HEK293 (cell line): ENCODE data around the gene LAMA2.

Experiments used
- CTCF ChIA-PET: fragments of 350-600 bp; formaldehyde crosslinking; extraction: SDS; loops from one replicate; lab custom pipeline; 2021; ENCODE audit warnings: antibody characterized with exemption; lab: Yijun Ruan, JAX
- POLR2A ChIA-PET: fragments of 300-600 bp; formaldehyde crosslinking; extraction: SDS; loops from one replicate; lab custom pipeline; 2020; ENCODE audit warnings: antibody characterized with exemption, inconsistent platforms; lab: Yijun Ruan, JAX
- H3K27ac ChIP-seq: fragments of 200-500 bp; sonication (Bioruptor generic); 2 replicates; pipeline ENCODE4 v1.5.1; 2014; ENCODE audit warnings: low read depth, low read length, control low read depth, inconsistent platforms; ENCODE audit errors: extremely low read depth
- H3K36me3 ChIP-seq, 2 experiments: fragments of 200-500 bp in 1 of 2; sonication (Bioruptor generic) in 1 of 2; 1 replicate in 1 of 2; 2 replicates in 1 of 2; pipeline ENCODE4 v1.5.1; 2014 to 2017; ENCODE audit warnings: inconsistent platforms in 2 of 2, low read length in 2 of 2; ENCODE audit not compliant: control insufficient read depth in 2 of 2, insufficient read depth in 1 of 2
- H3K4me1 ChIP-seq: fragments of 200-500 bp; sonication (Bioruptor generic); 2 replicates; pipeline ENCODE4 v1.5.1; 2014; ENCODE audit warnings: mild to moderate bottlenecking, low read length, inconsistent platforms; ENCODE audit not compliant: control insufficient read depth, insufficient read depth
- H3K4me3 ChIP-seq: 2 replicates; pipeline ENCODE4 v1.5.1; 2011; ENCODE audit warnings: low read depth, mild to moderate bottlenecking, control low read depth, low read length, moderate library complexity
- H3K9me3 ChIP-seq: fragments of 200-500 bp; sonication (Bioruptor generic); 2 replicates; pipeline ENCODE4 v1.5.1; 2014; ENCODE audit warnings: low read depth, low read length, inconsistent platforms; ENCODE audit not compliant: control insufficient read depth, insufficient read depth
- GLIS2 ChIP-seq: fragments of 450-650 bp; formaldehyde crosslinking; IDR thresholded peaks from 2 replicates; pipeline ENCODE4 v1.5.1; 2016; ENCODE audit warnings: missing biosample characterization, missing genetic modification characterization
- SCRT1 ChIP-seq: fragments of 450-650 bp; formaldehyde crosslinking; IDR thresholded peaks from 2 replicates; pipeline ENCODE4 v1.5.1; 2016; ENCODE audit warnings: missing biosample characterization, missing genetic modification characterization, borderline replicate concordance
- WT1 ChIP-seq: fragments of 450-650 bp; formaldehyde crosslinking; IDR thresholded peaks from 2 replicates; pipeline ENCODE4 v1.5.1; 2016; ENCODE audit warnings: missing biosample characterization, missing genetic modification characterization
- ZBTB26 ChIP-seq: fragments of 450-650 bp; formaldehyde crosslinking; optimal IDR thresholded peaks from 2 replicates; pipeline ENCODE3; 2016; ENCODE audit warnings: missing biosample characterization, mild to moderate bottlenecking, missing genetic modification characterization
- ZFP37 ChIP-seq: fragments of 450-650 bp; formaldehyde crosslinking; IDR thresholded peaks from 2 replicates; pipeline ENCODE4 v1.5.1; 2016; ENCODE audit warnings: missing biosample characterization, missing genetic modification characterization
- ZNF266 ChIP-seq: fragments of 450-650 bp; formaldehyde crosslinking; IDR thresholded peaks from 2 replicates; pipeline ENCODE4 v1.5.1; 2016; ENCODE audit warnings: missing biosample characterization, missing genetic modification characterization, low read depth
- ZNF362 ChIP-seq: fragments of 450-650 bp; formaldehyde crosslinking; IDR thresholded peaks from 2 replicates; pipeline ENCODE4 v1.5.1; 2016; ENCODE audit warnings: missing biosample characterization, missing genetic modification characterization
- ZNF426 ChIP-seq: fragments of 450-650 bp; formaldehyde crosslinking; IDR thresholded peaks from 2 replicates; pipeline ENCODE4 v1.5.1; 2017; ENCODE audit warnings: missing biosample characterization, missing genetic modification characterization, mild to moderate bottlenecking, inconsistent platforms, moderate library complexity
- ZNF513 ChIP-seq: fragments of 450-650 bp; IDR thresholded peaks from 2 replicates; pipeline ENCODE4 v1.5.1; 2018; ENCODE audit warnings: missing biosample characterization, missing genetic modification characterization
- ZNF518A ChIP-seq: fragments of 450-650 bp; formaldehyde crosslinking; conservative IDR thresholded peaks from 2 replicates; pipeline ENCODE4 v1.5.1; 2016; ENCODE audit warnings: low read depth, missing biosample characterization, missing genetic modification characterization
- ZNF560 ChIP-seq: fragments of 450-650 bp; formaldehyde crosslinking; IDR thresholded peaks from 2 replicates; pipeline ENCODE4 v1.5.1; 2017; ENCODE audit warnings: missing biosample characterization, missing genetic modification characterization, borderline replicate concordance
- ZNF654 ChIP-seq: fragments of 450-650 bp; formaldehyde crosslinking; IDR thresholded peaks from 2 replicates; pipeline ENCODE4 v1.5.1; 2016; ENCODE audit warnings: low read depth, missing biosample characterization, missing genetic modification characterization
- ZNF658 ChIP-seq: fragments of 450-650 bp; formaldehyde crosslinking; IDR thresholded peaks from 2 replicates; pipeline ENCODE4; 2016; ENCODE audit warnings: missing biosample characterization, missing genetic modification characterization
- ZNF776 ChIP-seq: fragments of 450-650 bp; formaldehyde crosslinking; IDR thresholded peaks from 2 replicates; pipeline ENCODE4 v1.5.0; 2017; ENCODE audit warnings: missing biosample characterization, missing genetic modification characterization, borderline replicate concordance
- TF ChIP-seq, protein P1 (sequence below): fragments of 450-650 bp; formaldehyde crosslinking; IDR thresholded peaks from 2 replicates; pipeline ENCODE4 v1.5.1; 2016; ENCODE audit warnings: missing biosample characterization, missing genetic modification characterization
- TF ChIP-seq, protein P2 (sequence below): fragments of 450-650 bp; formaldehyde crosslinking; IDR thresholded peaks from 2 replicates; pipeline ENCODE4 v1.5.1; 2017; ENCODE audit warnings: missing biosample characterization, missing genetic modification characterization

LAMA2 gene

GRCh38 chr6:128963561-128963960 lies 80.6 kb downstream of the LAMA2 start:
- Histone ChIP-seq H3K27ac (no peak overlapping the region), H3K36me3 (no peaks in the 10 kb centered on the region), H3K4me3 (no peak overlapping the region), H3K9me3 (no peaks in the 10 kb centered on the region), H3K4me1 (no peaks in the 10 kb centered on the region)
- no peak for TF ChIP-seq ZNF654 (tag by site-specific recombination)
- TF ChIP-seq ZNF513, result no peak
- TF ChIP-seq GLIS2 (tag by site-specific recombination), result no peak
- TF ChIP-seq ZNF518A (tag by site-specific recombination), result no peak
- TF ChIP-seq ZNF266 (tag by site-specific recombination), result no peak
- no peak for TF ChIP-seq ZNF362 (tag by site-specific recombination)
- no peak for TF ChIP-seq SCRT1 (tag by site-specific recombination)
- TF ChIP-seq ZNF426 (tag by site-specific recombination), result no peak
- no peak for TF ChIP-seq ZBTB26
- no peak for TF ChIP-seq ZNF658
- no peak for TF ChIP-seq ZFP37 (tag by site-specific recombination)
- TF ChIP-seq ZNF776 (tag by site-specific recombination), result no peak
- no peak for TF ChIP-seq WT1
- TF ChIP-seq, protein P1, sequence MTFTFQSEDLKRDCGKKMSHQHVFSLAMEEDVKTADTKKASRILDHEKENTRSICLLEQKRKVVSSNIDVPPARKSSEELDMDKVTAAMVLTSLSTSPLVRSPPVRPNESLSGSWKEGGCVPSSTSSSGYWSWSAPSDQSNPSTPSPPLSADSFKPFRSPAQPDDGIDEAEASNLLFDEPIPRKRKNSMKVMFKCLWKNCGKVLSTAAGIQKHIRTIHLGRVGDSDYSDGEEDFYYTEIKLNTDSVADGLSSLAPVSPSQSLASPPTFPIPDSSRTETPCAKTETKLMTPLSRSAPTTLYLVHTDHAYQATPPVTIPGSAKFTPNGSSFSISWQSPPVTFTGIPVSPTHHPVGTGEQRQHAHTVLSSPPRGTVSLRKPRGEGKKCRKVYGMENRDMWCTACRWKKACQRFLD (tag by site-specific recombination), result no peak
- TF ChIP-seq ZNF560 (tag by site-specific recombination), result no peak
- TF ChIP-seq, protein P2, sequence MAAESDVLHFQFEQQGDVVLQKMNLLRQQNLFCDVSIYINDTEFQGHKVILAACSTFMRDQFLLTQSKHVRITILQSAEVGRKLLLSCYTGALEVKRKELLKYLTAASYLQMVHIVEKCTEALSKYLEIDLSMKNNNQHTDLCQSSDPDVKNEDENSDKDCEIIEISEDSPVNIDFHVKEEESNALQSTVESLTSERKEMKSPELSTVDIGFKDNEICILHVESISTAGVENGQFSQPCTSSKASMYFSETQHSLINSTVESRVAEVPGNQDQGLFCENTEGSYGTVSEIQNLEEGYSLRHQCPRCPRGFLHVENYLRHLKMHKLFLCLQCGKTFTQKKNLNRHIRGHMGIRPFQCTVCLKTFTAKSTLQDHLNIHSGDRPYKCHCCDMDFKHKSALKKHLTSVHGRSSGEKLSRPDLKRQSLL, result no peak
- CTCF ChIA-PET, result no interaction called here
- POLR2A ChIA-PET, result no interaction called here
